Posterior vena cava (tissue), 2 donors: Measurements from ENCODE around the gene ELP4. TPM values are rescaled to one million over a fixed set of nuclear protein-coding genes. Genes with fewer than 3 reads are reported as not detected.
"Not testable (repeated sequence)": the region's sequence is repeated elsewhere in the genome, so short reads cannot be mapped to it uniquely, and the experiment has no call there.

ENCODE experiments used
- DNase-seq: peaks from one replicate; pipeline ENCODE4 v3.0.0-alpha.2; 2020; ENCODE audit warnings: low spot score
- intact Hi-C, 2 donors: fragments of 100-400 bp; cut with DNase I; formaldehyde crosslinking; loops; one replicate each; pipeline versions ENCODE4 v1.14.1 to v1.14.2; 2022 to 2023
- total RNA-seq, 2 donors: library from RNA; stranded (reverse); fragmentation: NEBNext Ultra II Directional; extraction: Animal tissue kit (Norgen Biotek cat#: 25700); gene quantifications; one replicate each; pipeline ENCODE4 v1.2.1, GENCODE V29; 2021
- donor health status: DM: yes; HTN: yes; CAD: no.
- donor health status: DM: yes; HTN: yes; CAD: no.

Gene ELP4
- total RNA-seq, 2 donors from 2014 or later: 14.3 to 15.7 TPM

DNA sequence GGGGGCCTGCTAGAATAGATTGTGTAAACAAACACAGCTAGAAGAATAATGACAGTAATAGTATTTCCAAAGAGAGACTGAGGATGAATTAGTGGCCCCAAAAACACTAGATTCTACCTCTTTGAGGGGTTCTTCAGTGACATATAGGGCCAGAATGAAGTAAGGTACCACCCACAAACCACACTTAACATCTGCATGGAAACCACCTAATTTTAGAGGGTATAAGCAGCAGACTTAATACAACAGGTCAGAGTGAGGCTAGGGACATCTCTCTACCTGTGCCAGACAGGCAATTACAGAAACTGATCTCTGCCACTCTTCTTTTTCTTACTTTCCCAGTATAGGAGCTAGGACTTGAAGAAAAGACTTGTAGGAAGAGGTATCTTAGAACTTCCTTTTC, 20.1 kb downstream of the ELP4 start:
- intact Hi-C loops: no loop called here
- no peak for DNase-seq

DNA sequence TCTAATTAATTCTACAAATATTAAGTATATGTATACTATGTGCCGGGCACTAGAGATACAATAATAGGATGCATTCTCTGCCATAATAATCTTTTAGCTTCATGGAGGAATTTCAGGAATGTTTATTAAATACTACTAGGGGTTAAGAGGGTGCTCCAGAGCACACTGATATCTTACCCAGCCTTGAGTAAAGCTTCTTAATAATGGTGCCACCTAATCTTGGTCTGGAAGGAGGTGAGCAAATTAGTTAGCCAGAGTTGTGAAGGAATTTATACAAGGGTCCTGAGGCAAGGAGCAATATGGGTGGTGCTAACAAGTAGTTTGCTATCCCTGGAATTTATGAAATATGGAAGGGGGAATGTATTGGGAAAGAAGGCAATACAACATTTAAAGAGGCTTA, 21.7 kb downstream of the ELP4 start:
- DNase-seq: no peak
- intact Hi-C loops: no loop called here

DNA sequence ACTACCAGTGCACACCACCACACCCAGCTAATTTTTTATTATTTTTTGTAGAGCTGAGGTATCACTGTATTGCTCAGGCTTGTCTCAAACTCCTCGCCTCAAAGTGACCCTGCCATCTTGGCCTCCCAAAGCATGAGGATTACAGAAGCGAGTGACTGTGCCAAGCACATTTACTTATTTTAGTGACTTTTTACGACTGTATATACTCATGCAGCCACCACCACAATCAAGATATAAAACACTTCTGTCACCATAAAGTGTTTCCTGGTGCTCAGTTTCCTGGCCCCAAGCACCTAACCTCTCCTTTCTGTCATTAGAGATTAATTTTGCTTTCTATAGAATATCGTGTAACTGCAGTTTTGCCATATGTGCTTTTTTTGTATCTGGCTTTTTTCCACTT, 25.9 kb downstream of the ELP4 start:
- intact Hi-C loops: no loop called here
- no peak for DNase-seq

DNA sequence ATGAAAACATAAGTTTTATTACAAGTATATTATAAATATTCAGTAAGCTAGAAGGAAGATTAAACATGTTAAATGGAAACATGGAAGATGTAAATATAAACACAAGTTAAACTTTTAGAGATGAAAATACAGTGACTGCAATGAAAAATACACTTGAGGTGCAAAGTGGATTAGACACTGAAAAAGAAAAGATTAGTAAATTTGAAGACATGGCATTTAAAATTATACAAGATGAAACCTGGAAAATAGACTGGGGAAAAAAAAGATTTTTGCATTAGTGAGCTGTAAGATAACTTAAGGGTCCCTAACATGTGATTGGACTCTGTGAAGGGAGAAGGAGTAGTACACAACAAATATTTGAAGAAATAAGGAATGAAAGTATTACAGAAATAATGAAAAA, 33.3 kb downstream of the ELP4 start:
- intact Hi-C loops: no loop called here

DNA sequence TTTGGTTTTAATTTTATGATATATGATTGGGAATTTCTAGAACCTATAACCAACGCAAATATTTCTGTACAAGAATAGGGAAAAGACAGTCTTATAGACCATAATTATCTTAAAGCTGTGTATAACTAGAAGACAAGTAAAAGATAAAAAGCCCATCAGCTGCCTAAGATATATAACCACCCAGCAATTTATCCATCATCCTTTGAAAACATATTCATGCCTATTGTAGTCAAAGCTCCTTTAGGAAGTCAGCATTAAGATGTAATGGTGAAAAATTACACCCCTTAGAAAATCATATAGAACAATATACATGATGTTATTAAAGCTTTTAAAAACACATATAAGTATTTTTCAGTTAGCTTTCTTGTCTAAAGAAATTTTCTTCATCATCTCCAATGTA, 46.4 kb downstream of the ELP4 start:
- no peak for DNase-seq
- intact Hi-C loops: no loop called here

More for the DNA sequence above, 33.3 kb downstream of the ELP4 start:
- DNase-seq: no peak

DNA sequence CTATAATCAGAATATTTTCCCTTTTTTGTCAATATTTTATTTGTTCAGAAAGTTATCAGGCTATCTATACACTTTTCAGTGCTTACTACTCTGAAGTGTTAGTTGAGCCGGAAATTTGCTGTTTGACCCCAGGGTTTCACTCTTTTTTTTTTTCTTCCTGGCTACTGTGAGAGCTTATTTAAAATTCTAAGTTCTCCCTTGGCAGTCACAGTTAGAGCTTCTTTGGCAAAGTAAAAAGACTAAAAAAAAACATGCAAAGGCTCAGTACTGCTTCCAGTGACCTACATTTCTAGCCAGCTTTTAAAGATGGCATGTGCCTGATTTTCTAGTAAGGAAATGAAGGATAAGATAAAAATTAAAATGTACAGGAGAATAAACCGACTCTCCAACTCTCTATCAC, 48.4 kb downstream of the ELP4 start:
- DNase-seq: no peak
- intact Hi-C loops: no loop called here

DNA sequence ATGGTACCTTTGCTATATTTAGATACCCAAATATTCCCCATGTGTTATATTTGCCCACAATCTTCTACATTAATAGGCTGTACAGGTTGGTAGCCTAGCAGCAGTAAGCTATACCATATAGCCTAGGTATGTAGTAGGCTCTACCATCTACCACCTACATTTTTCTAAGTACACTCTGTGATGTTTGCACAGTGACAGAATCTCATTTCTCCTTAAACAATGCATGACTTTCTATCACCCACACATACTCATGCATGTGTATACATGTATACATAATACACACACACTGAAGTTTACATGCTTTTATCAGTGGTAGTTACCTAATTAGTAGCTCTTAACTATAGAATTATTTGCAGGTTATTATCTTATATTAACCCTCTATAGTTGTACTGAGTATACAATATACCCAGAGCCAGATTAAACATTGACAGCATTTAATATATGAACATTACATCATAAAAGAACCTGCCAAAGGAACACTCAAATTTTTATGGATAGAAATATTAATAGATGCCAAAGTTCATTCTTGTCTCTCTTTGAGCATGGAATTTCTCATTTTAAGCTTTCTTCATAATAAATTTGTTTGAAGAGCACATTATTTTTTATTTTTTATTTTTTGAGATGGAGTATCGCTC, 51.4 kb downstream of the ELP4 start:
- no peak for DNase-seq
- intact Hi-C loops: no loop called here

DNA sequence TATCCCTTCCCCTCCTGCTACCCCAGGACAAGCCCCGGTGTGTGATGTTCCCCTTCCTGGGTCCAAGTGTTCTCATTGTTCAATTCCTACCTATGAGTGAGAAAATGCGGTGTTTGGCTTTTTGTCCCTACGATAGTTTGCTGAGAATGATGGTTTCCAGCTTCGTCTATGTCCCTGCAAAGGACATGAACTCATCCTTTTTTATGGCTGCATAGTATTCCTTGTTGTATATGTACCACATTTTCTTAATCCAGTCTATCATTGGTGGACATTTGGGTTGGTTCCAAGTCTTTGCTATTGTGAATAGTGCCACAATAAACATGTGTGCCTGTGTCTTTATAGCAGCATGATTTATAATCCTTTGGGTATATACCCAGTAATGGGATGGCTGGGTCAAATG, 55.0 kb downstream of the ELP4 start:
- intact Hi-C loops, DNase-seq: not testable (repeated sequence)

DNA sequence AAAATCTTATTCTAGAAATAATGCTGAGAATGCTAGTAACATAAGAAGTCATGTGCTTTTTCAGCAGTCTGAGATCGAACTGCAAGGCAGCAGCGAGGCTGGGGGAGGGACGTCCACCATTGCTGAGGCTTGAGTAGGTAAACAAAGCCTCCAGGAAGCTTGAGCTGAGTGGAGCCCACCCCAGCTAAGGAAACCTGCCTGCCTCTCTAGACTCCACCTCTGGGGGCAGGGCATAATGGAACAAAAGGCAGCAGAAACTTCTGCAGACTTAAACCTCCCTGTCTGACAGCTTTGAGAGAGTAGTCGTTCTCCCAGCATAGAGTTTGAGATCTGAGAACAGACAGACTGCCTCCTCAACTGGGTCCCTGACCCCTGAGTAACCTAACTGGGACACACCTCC, 64.6 kb downstream of the ELP4 start:
- DNase-seq, intact Hi-C loops: not testable (repeated sequence)

DNA sequence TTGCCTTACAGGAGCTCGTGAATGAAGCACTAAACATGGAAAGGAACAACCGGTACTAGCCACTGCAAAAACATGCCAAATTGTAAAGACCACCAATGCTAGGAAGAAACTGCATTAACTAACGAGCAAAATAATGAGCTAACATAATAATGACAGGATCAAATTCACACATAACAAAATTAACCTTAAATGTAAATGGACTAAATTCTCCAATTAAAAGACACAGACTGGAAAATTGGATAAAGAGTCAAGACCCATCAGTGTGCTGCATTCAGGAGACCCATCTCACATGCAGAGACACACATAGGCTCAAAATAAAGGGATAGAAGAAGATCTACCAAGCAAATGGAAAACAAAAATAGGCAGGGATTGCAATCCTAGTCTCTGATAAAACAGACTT, 66.2 kb downstream of the ELP4 start:
- intact Hi-C loops, DNase-seq: not testable (repeated sequence)

DNA sequence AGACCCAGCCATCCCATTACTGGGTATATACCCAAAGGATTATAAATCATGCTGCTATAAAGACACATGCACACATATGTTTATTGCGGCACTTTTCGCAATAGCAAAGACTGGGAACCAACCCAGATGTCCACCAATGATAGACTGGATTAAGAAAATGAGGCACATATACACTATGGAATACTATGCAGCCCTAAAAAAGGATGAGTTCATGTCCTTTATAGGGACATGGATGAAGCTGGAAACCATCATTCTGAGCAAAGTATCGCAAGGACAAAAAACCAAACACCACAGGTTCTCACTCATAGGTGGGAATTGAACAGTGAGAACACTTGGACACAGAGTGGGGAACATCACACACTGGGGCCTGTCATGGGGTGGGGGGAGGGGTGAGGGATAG, 69.8 kb downstream of the ELP4 start:
- intact Hi-C loops: not testable (repeated sequence)

DNA sequence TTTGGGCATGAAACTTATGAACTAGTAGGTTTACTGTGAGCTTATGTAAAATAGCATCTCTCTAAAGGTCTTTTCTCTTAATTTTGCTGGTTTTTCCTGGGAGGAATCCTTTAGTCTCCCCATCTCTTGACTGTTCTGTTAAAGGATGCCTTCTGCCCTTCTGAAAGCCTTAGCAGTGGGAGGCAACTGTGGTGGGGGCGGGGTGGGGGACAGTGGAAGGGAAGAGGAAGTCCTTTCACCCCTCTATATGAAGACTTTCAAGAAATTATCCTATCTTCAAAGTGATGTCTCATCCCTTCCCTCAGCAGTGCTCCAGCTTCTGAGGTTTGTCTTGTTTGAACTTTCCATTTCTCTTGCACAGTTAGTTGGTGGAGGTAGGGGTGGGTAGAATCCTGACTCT, 73.1 kb downstream of the ELP4 start:
- no peak for DNase-seq
- intact Hi-C loops: no loop called here

More for the DNA sequence above, 69.8 kb downstream of the ELP4 start:
- DNase-seq: not testable (repeated sequence)

DNA sequence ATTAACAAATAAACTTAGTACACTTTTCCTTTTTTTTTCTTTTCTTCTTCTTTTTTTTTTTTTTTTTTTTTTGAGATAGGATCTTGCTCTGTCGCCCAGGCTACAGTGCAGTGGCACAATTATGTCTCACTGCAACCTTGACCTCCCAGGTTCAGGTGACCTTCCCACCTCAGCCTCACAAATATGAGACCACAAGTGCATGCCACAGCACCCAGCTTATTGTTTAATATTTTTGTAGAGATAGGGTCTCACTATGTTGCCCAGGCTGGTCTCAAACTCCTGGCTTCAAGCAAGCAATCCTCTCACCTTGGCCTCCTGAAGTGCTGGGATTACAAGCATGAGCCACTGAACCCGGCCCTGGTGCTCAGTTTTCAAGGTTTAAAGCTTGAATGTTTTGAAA, 88.9 kb downstream of the ELP4 start:
- no peak for DNase-seq

DNA sequence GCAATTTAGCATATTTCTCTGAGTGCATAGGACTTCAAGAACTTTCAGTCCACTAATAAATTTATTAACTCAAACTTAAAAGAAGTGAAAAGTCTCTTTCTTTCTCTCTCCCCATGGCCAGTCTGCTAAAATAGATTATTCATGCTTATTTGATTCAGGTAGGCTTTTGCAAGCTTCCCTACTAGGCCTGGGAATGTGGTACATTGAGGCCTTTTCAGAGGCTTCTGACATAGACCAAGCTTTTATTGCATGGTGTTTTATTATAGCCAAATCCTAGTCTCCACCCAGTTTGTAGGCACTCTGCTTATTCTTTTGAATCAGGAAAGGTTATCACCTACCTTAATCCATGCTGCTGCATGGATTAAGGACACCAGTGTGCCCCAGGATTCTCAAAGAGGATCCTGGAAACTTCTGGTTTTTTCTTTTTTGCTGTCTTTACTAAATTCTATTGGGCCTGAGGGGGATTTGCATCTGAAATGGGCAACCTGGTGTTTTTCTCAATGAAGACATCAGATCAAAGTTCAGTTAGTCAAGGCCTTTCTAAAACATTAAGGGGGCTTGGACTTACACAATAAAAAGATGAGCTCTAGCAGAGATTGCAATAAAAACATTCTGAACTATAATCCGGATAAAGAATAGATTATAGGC, 92.2 kb downstream of the ELP4 start:
- no peak for DNase-seq

More for the DNA sequence above, 88.9 kb downstream of the ELP4 start:
- intact Hi-C loops: no loop called here

DNA sequence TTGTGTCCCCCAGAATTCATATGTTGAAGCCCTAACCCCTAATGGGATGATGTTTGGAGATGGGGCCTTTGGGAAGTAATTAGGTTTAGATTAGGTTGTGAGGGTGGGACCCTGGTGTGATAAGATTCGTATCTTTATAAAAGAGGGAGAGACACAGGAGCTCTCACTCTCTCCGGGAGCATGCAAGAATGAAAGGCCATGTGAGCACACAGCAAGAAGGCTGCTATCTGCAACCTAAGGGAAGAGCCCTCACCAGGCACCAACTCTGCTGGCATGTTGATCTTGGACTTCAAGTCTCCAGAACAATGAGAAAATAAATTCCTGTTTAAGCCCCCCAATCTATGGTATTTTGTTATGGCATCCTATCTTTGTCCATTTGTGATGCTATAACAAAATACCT, 97.3 kb downstream of the ELP4 start:
- no peak for DNase-seq
- intact Hi-C loops: no loop called here

More for the DNA sequence above, 92.2 kb downstream of the ELP4 start:
- intact Hi-C loops: no loop called here

DNA sequence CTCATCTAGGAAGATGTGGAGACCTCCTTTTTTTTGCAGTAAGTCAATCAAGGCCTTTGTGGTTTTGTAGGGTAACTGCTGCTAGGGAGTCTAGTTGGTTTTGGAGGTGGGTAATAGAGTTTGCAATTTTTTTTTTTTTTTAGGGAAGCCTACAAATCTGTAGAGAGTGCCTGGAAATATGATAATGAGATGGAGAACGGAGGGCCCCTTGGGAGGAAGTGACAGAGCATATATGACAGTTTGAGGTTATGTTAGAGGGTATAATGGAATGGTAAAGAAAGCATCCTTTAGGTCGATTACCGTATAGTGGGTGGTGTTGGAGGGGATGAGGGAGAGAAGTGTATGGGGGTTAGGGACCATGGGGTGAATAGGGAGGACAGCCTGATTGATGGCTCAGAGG, 98.3 kb downstream of the ELP4 start:
- no peak for DNase-seq
- intact Hi-C loops: no loop called here

DNA sequence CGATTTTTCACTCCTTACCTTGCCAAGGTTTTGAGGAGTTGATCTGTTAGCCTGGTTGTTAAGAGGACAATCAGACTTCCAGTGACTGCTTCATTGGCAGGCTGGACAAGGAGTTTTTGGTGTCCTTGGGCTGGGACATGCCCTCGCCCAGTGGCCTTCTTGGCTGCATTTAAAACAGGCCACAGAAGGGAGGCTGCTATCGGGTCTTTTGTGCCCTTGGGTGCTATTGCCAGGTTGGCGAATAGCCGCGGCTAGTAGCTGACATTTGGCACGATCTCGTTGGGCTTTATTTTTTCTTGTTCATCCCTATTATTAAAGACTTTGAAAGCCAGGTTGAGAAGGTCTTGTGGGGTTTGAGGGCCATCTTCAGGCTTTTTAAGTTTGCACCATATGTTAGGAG, 99.4 kb downstream of the ELP4 start:
- intact Hi-C loops: no loop called here
- no peak for DNase-seq

DNA sequence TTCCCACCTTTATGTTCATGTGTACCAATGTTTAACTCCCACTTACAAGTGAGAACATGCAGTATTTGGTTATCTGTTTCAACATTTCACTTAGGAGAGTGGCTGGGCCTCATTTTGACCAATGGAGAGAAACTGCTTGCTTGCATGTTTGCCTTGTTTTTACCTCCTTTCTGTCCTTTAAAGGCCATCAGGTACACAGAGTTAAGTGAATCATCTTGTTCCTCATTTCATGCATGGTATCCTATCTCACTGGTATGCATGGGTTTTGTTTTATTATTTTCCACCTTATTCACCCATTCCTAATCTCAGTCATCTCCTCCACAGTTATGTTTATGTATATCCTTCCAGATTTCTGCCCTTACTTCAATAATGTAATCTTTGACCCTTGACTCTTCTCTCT, 101.0 kb downstream of the ELP4 start:
- DNase-seq: no peak
- intact Hi-C loops: no loop called here

DNA sequence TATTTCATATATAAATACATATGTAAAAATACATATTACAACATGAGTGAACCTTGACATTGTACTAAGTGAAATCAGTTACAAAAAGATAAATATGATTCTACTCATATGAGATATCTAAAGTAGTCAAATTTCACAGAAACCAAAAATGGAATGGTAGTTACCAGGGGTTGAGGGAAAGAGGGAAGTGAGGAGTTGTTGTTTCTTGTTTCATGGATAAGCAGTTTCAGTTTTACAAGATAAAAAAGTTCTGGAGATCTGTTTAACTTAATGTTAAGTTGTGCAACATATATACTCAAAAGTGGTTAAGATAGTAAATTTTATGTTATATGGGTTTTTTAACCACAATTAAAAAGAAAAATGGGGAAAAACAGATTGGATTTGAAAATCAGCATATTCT, 107.7 kb downstream of the ELP4 start:
- intact Hi-C loops: no loop called here
- DNase-seq: no peak

DNA sequence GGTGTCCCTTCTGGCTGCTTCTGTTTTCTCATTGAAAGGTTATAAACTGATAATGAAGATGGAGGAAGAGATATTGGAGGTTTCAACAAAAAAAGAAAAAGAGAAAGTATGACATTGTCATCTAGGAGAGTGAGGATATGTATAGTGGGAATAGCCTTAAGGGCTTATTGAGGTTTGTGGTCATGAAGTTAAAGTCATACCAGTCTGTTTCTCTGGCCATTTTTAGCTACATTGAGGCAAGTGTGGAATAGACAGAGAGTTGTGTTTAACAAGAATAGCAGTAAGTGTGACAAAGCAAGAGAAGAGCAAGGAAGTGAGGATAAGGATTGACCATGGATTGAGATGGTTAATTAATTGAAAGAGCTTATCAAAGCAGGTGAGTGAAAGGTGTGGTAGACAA, 110.4 kb downstream of the ELP4 start:
- no peak for DNase-seq
- intact Hi-C loops: no loop called here

DNA sequence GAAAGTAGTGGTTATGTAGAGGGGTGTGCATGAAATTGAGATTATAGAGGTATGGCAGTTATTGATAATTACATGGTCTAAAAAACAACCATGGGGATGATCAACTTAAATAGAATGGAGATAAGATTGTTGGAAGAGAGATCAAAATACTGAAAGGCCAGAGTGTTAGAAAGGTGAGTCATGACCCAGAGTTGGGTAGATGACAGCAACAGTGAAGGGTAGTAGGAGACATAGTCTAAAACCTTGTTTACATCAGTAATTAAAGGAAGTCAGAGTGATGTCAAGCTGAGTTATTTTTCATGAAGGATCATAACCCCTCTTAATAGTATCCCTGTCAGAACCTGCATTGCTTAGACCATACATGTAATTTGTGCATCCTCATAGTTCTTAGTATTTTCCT, 110.9 kb downstream of the ELP4 start:
- intact Hi-C loops: no loop called here
- no peak for DNase-seq
